Fibroblast of lung (primary cell): ENCODE measurements around the gene RBBP9. TPM values are rescaled to one million over a fixed set of nuclear protein-coding genes. Genes with fewer than 3 reads are reported as not detected.

Source experiments
- DNase-seq, 2 donors: peaks; one replicate each; pipeline versions ENCODE4 v3.0.0 to v3.0.0-alpha.2; 2010; ENCODE audit warnings: low read depth in 2 of 2
- H2AFZ ChIP-seq: 2 replicates; pipeline ENCODE4 v1.5.1; 2012; ENCODE audit warnings: low read length, control low read depth, inconsistent platforms
- H3K27ac ChIP-seq: 2 replicates; pipeline ENCODE4 v1.5.1; 2011; ENCODE audit warnings: low read length, control low read depth; ENCODE audit not compliant: insufficient read depth
- H3K27me3 ChIP-seq: 2 replicates; pipeline ENCODE4 v1.5.1; 2011; ENCODE audit warnings: mild to moderate bottlenecking, low read length; ENCODE audit not compliant: control insufficient read depth, insufficient read depth
- H3K36me3 ChIP-seq: 2 replicates; pipeline ENCODE4 v1.5.1; 2011; ENCODE audit warnings: low read length; ENCODE audit not compliant: control insufficient read depth, insufficient read depth
- H3K4me1 ChIP-seq: 2 replicates; pipeline ENCODE4 v1.5.1; 2011; ENCODE audit warnings: low read length; ENCODE audit not compliant: control insufficient read depth, insufficient read depth; ENCODE audit errors: extremely low read depth
- H3K4me2 ChIP-seq: 2 replicates; pipeline ENCODE4 v1.5.1; 2011; ENCODE audit warnings: low read length, control low read depth; ENCODE audit not compliant: insufficient read depth; ENCODE audit errors: extremely low read depth
- H3K4me3 ChIP-seq, 4 experiments: fragments of 200-600 bp in 1 of 4; sonication (generic) in 1 of 4; replicated peaks in 1 of 4; 2 replicates each; pipeline ENCODE4 v1.5.1; 2011 to 2016; ENCODE audit warnings: low read length in 4 of 4, low read depth in 3 of 4, mild to moderate bottlenecking in 3 of 4, control low read depth in 2 of 4, inconsistent platforms in 1 of 4, mixed read lengths in 1 of 4; ENCODE audit not compliant: insufficient read depth in 1 of 4; ENCODE audit errors: control extremely low read depth in 1 of 4
- H3K79me2 ChIP-seq: 2 replicates; pipeline ENCODE4 v1.5.1; 2012; ENCODE audit warnings: mild to moderate bottlenecking, low read length, inconsistent platforms; ENCODE audit not compliant: control insufficient read depth, insufficient read depth
- H3K9ac ChIP-seq: 2 replicates; pipeline ENCODE4 v1.5.1; 2011; ENCODE audit warnings: mild to moderate bottlenecking, low read length, control low read depth; ENCODE audit not compliant: insufficient read depth
- H3K9me3 ChIP-seq: 2 replicates; pipeline ENCODE4 v1.5.1; 2012; ENCODE audit warnings: low read depth, low read length; ENCODE audit not compliant: control insufficient read depth, insufficient read depth
- H4K20me1 ChIP-seq: 2 replicates; pipeline ENCODE4 v1.5.1; 2011; ENCODE audit warnings: low read length; ENCODE audit not compliant: control insufficient read depth, insufficient read depth; ENCODE audit errors: extremely low read depth
- EZH2 ChIP-seq: IDR thresholded peaks from 2 replicates; pipeline ENCODE4 v1.5.1; 2012; ENCODE audit warnings: low read length, control low read depth, mild to moderate bottlenecking; ENCODE audit errors: missing control alignments
- polyA plus RNA-seq, 2 donors: library from polyadenylated mRNA; depleted of rRNA in 1 of 2; stranded (reverse) in 1 of 2; unstranded in 1 of 2; fragments of >200 nt; gene quantifications; 2 replicates each; pipeline ENCODE4 v1.2.1, GENCODE V29; 2011 to 2012; ENCODE audit warnings: missing spikeins in 1 of 2
- total RNA-seq: library from RNA; depleted of rRNA; stranded (reverse); fragments of >200 nt; gene quantifications from 2 replicates; pipeline ENCODE4 v1.2.1, GENCODE V29; 2014
- TF ChIP-seq, protein P1 (sequence below), 2 donors: IDR thresholded peaks in 1 of 2; conservative IDR thresholded peaks in 1 of 2; 1 replicate in 1 of 2; 2 replicates in 1 of 2; pipeline ENCODE4 v1.5.1; 2011 to 2012; ENCODE audit warnings: low read length in 2 of 2, control low read depth in 1 of 2, inconsistent platforms in 1 of 2, low read depth in 1 of 2, mild to moderate bottlenecking in 1 of 2

The RBBP9 gene
- total and polyA plus RNA-seq, 2 donors (not counting 1 experiment from before 2014, with no cell fraction given), result 19.0 to 19.2 TPM

GRCh38 chr20:18477821-18478220, 19.2 kb downstream of the RBBP9 start:
- peaks cover 9% of the 10 kb centered on the region for H3K36me3 ChIP-seq

DNA sequence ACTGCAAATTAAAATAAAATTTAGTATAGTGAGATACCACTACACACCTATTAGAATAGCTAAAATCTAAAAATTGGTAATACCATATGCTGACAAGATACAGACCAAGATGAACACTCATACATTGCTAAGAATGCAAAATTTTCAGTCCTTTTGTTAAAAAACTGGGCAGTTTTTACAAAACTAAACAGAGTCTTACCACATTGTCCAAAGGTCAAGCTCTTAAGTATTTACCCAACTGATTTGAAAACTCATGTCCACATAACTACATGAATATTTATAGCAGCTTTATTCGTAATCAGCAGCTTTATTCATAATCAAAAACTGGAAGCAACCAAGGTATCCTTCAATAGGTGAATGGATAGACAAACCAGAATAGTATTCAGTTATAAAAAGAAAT, 19.8 kb downstream of the RBBP9 start:
- DNase-seq, result no peak
- H3K9ac ChIP-seq, result no peak overlapping the region
- H3K27ac ChIP-seq, result no peak overlapping the region
- H3K79me2 ChIP-seq, result no peaks in the 10 kb centered on the region
- no peak for TF ChIP-seq EZH2
- TF ChIP-seq, protein P1, sequence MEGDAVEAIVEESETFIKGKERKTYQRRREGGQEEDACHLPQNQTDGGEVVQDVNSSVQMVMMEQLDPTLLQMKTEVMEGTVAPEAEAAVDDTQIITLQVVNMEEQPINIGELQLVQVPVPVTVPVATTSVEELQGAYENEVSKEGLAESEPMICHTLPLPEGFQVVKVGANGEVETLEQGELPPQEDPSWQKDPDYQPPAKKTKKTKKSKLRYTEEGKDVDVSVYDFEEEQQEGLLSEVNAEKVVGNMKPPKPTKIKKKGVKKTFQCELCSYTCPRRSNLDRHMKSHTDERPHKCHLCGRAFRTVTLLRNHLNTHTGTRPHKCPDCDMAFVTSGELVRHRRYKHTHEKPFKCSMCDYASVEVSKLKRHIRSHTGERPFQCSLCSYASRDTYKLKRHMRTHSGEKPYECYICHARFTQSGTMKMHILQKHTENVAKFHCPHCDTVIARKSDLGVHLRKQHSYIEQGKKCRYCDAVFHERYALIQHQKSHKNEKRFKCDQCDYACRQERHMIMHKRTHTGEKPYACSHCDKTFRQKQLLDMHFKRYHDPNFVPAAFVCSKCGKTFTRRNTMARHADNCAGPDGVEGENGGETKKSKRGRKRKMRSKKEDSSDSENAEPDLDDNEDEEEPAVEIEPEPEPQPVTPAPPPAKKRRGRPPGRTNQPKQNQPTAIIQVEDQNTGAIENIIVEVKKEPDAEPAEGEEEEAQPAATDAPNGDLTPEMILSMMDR (conservative IDR thresholded peaks at IDR 0.05 in 1 of 2, IDR thresholded peaks at IDR 0.05 in 1 of 2; ENCODE audit: low read depth in 1 of 2, low read length in 2 of 2), result no peak
- no peaks in the 10 kb centered on the region for H3K4me1 ChIP-seq
- no peak overlapping the region for H2AFZ ChIP-seq
- peaks cover 9% of the 10 kb centered on the region for H3K36me3 ChIP-seq
- H4K20me1 ChIP-seq, result no peaks in the 10 kb centered on the region
- H3K27me3 ChIP-seq, result no peaks in the 10 kb centered on the region
- H3K9me3 ChIP-seq, result no peaks in the 10 kb centered on the region
- H3K4me3 ChIP-seq, result no peak overlapping the region
- no peak overlapping the region for H3K4me2 ChIP-seq

More at GRCh38 chr20:18477821-18478220, 19.2 kb downstream of the RBBP9 start:
- H4K20me1 ChIP-seq, result no peaks in the 10 kb centered on the region
- no peaks in the 10 kb centered on the region for H3K4me1 ChIP-seq
- DNase-seq, result no peak
- H2AFZ ChIP-seq, result no peak overlapping the region
- H3K4me3 ChIP-seq, result no peak overlapping the region
- H3K27me3 ChIP-seq, result no peaks in the 10 kb centered on the region
- H3K27ac ChIP-seq, result no peak overlapping the region
- TF ChIP-seq, protein P1 (conservative IDR thresholded peaks at IDR 0.05 in 1 of 2, IDR thresholded peaks at IDR 0.05 in 1 of 2; ENCODE audit: low read depth in 1 of 2, low read length in 2 of 2), result no peak
- no peak for TF ChIP-seq EZH2
- H3K9ac ChIP-seq, result no peak overlapping the region
- no peak overlapping the region for H3K4me2 ChIP-seq
- no peaks in the 10 kb centered on the region for H3K79me2 ChIP-seq
- H3K9me3 ChIP-seq, result no peaks in the 10 kb centered on the region

DNA sequence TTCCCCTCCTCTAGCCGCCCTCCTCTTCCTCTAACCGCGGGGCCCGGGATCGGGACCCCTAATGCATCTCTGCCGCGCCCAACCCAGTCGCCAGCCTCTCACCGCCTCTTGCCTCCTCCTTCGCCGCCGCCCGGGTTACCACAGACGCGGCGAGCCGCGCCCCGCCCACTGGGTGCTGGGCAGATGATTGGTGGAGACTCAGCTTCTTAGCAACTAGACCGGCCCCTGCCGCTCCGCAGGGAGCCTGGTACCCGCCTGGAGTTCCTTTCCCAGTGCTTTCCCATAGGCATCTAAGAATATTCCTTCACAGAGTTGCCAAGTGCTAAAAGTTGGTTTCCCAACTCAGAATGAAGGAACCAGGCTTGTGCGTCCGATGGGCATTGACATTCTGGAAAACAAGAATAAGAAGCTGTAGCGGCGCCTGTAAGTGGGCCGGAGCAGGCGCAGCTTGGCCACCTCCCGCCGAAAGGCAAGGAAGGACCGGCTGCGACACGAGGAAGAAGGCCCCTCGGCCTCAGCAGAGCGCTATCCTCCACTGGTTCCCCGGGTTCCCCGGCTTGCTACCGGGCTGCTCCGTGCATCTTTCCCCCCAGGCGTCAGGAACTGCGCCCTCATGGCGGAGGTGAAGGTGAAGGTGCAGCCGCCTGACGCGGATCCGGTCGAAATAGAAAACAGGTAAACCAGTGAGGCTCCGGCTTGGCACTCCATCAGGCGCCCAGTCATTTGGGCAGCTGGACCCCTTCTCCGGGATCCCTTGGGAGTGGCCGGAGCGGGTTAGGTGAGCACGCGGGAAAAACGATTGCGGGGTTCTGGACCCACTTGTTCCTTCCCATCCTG, 29.9 kb downstream of the RBBP9 start, which contains the start of the genes DZANK1 and POLR3F:
DZANK1 (minus strand) TSS at position 137 of the 837 bp plus-strand sequence. CDS start 1,672 bp downstream, outside the sequence.
POLR3F (plus strand) TSS at position 497 of the 837 bp plus-strand sequence; CDS start at position 614, 117 bp downstream.
- H3K9me3 ChIP-seq, result no peaks in the 10 kb centered on the region
- peaks cover 4% of the 10 kb centered on the region for H3K36me3 ChIP-seq
- peak; percentile 95 to 96 for DNase-seq
- H3K4me3 ChIP-seq, result peak within 1 kb of the TSS; percentile 68 to 100 (median 82)
- H3K4me1 ChIP-seq, result no peaks in the 10 kb centered on the region
- no peaks in the 10 kb centered on the region for H4K20me1 ChIP-seq
- H3K4me2 ChIP-seq, result peak within 1 kb of the TSS; percentile 96
- TF ChIP-seq, protein P1 (conservative IDR thresholded peaks at IDR 0.05 in 1 of 2, IDR thresholded peaks at IDR 0.05 in 1 of 2; ENCODE audit: low read depth in 1 of 2, low read length in 2 of 2), result no peak
- no peak for TF ChIP-seq EZH2
- peak within 1 kb of the TSS; percentile 91 for H2AFZ ChIP-seq
- H3K9ac ChIP-seq, result peak within 1 kb of the TSS; percentile 90
- H3K27me3 ChIP-seq, result no peaks in the 10 kb centered on the region
- H3K79me2 ChIP-seq, result peaks cover 19% of the 10 kb centered on the region
- H3K27ac ChIP-seq, result peak within 1 kb of the TSS; percentile 96
